SU-DHL-6 (cell line): Measurements from ENCODE around the gene HDDC3.

Experiments used
- CTCF ChIP-seq: fragments of 200-600 bp; sonication (generic); IDR thresholded peaks from one replicate; pipeline ENCODE4 v1.5.1; 2017; ENCODE audit warnings: antibody characterized with exemption, mild to moderate bottlenecking, low read length, moderate library complexity; ENCODE audit not compliant: insufficient read depth, poor library complexity, severe bottlenecking
- EZH2phosphoT487 ChIP-seq: fragments of 200-600 bp; sonication (generic), shearing (Covaris generic); conservative IDR thresholded peaks from 2 replicates; pipeline ENCODE4 v1.6.1; 2018; ENCODE audit warnings: mild to moderate bottlenecking, antibody characterized with exemption, low read length, moderate library complexity, mixed read lengths

- TF ChIP-seq CTCF (peak; percentile 45), EZH2phosphoT487 (no peak)
These were observed 30.1 kb downstream of the HDDC3 start for GRCh38 chr15:90902040-90902839.
